HAP-1 (cell line): ENCODE measurements around the gene CTNNAL1.

ENCODE experiments used
- DNase-seq, 2 experiments: peaks; one replicate each; pipeline ENCODE4 v3.0.0-alpha.2; 2016 to 2020; ENCODE audit warnings: low spot score in 2 of 2
- H3K27me3 ChIP-seq: fragments of 250-450 bp; sonication (Bioruptor Pico); 2 replicates; pipeline ENCODE4 v1.5.1; 2020; ENCODE audit warnings: low read depth, mild to moderate bottlenecking, moderate library complexity
- H3K36me3 ChIP-seq: fragments of 250-450 bp; sonication (Bioruptor Pico); replicated peaks from 2 replicates; pipeline ENCODE4 v1.5.1; 2020; ENCODE audit warnings: mild to moderate bottlenecking
- H3K4me1 ChIP-seq: fragments of 250-450 bp; sonication (Bioruptor Pico); 2 replicates; pipeline ENCODE4 v1.5.1; 2020; ENCODE audit warnings: mild to moderate bottlenecking
- H3K4me3 ChIP-seq: fragments of 250-450 bp; sonication (Bioruptor Pico); 2 replicates; pipeline ENCODE4 v1.5.1; 2020; ENCODE audit warnings: mild to moderate bottlenecking, moderate library complexity
- H3K9me3 ChIP-seq: fragments of 250-450 bp; sonication (Bioruptor Pico); 2 replicates; pipeline ENCODE4 v1.5.1; 2020; ENCODE audit warnings: mild to moderate bottlenecking, moderate library complexity
- in situ Hi-C: fragments of 300-500 bp; cut with MboI; formaldehyde crosslinking; loops from 3 replicates; pipeline ENCODE4 v1.14.3; 2020; ENCODE audit warnings: low sequenced_read_pairs, inconsistent platforms, mixed read lengths

Gene CTNNAL1

DNA sequence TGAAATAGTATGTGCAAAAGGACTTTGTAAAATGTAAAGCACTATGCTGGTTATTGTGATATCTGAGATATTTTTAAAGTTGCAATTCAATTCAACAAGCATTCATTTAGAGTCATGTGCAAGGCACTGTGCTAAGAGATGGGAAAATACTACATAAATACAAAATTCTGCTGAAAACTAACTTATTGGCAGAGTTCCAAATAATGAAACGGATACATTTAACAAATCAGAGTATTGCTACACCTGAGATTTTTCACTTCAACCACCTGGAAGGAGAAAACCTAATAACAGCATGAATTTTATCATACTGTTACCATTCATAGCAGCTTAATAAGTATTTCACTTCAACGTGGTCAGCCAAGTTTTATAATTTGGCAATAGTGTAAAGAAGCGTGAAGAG lies 6.1 kb upstream of the CTNNAL1 start:
- in situ Hi-C loops, result no loop called here
- H3K36me3 ChIP-seq, result peaks cover 6% of the 10 kb centered on the region; the same call in 1 of the 2 replicates
- H3K4me3 ChIP-seq, result no peak overlapping the region
- no peaks in the 10 kb centered on the region for H3K27me3 ChIP-seq
- H3K4me1 ChIP-seq, result peaks cover 20% of the 10 kb centered on the region
- no peaks in the 10 kb centered on the region for H3K9me3 ChIP-seq
- DNase-seq, result no peak

DNA sequence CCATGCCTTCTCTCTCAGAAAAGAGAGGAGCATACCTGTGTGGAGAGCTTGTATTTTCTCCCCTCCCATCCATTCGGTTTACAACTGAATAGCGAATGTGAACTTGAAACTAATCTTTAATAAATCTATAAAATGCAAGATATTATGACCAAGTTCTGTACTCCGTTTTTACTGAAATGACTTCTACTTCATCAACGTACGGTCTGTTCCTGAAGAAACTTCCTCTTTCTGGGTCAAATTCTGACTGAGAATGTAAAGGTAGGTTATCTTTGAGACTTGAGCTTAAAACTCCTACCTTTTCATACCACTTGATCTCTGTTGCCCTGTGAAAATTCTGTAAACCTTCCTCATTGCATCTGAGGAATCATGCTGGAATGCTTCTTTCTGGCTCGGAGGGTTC lies 4.2 kb upstream of the CTNNAL1 start:
- Histone ChIP-seq H3K4me1 (peaks cover 9% of the 10 kb centered on the region), H3K4me3 (no peak overlapping the region), H3K27me3 (no peaks in the 10 kb centered on the region), H3K36me3 (peaks cover 3% of the 10 kb centered on the region; the same call in 1 of the 2 replicates), H3K9me3 (no peaks in the 10 kb centered on the region)
- in situ Hi-C loops, result no loop called here
- DNase-seq, result no peak

DNA sequence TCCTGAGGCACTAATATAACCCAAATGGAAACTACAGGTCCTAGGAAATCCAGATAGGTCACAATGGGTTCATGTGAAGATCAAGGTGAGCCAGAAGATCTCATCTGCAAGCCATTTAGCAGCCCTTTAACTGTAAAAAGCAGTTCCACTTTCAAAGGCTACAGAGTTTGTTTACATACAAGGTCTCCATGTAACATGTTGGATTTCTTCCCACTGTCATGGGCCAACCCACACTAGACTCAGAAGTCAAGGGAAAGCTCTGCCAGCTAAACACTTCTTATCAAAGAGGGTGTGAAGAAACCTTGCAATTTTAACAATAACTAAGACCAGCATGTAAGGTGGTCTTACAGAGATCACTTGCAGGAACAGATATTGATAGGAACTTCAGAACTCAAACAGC lies 3.8 kb upstream of the CTNNAL1 start:
- no peak overlapping the region for H3K4me3 ChIP-seq
- H3K4me1 ChIP-seq, result peaks cover 5% of the 10 kb centered on the region
- in situ Hi-C loops, result no loop called here
- H3K27me3 ChIP-seq, result no peaks in the 10 kb centered on the region
- no peak for DNase-seq
- peaks cover 3% of the 10 kb centered on the region; the same call in 1 of the 2 replicates for H3K36me3 ChIP-seq
- H3K9me3 ChIP-seq, result no peaks in the 10 kb centered on the region

DNA sequence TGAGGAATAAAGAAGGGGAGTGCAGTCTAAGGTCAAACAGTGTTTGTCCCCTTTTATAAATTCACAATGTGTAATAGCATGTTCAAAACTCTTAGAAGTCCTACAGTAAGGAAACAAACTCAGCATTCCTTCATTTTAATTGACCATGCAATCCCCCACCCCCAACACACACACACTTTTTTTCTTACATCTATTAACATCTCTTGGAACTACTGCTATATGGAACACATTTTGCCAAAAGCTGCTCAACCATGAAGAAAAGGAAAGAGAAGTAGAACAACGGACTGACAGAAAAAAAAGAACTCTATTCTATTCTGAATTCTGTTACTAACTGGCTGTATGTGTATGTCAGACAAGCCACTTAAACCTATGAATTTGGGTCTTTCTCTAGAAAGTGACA lies 2.8 kb upstream of the CTNNAL1 start:
- Histone ChIP-seq H3K4me1 (peaks cover 15% of the 10 kb centered on the region), H3K4me3 (no peak overlapping the region), H3K27me3 (no peaks in the 10 kb centered on the region), H3K36me3 (peaks cover 3% of the 10 kb centered on the region; the same call in 1 of the 2 replicates), H3K9me3 (no peaks in the 10 kb centered on the region)
- DNase-seq, result no peak
- in situ Hi-C loops, result no loop called here

DNA sequence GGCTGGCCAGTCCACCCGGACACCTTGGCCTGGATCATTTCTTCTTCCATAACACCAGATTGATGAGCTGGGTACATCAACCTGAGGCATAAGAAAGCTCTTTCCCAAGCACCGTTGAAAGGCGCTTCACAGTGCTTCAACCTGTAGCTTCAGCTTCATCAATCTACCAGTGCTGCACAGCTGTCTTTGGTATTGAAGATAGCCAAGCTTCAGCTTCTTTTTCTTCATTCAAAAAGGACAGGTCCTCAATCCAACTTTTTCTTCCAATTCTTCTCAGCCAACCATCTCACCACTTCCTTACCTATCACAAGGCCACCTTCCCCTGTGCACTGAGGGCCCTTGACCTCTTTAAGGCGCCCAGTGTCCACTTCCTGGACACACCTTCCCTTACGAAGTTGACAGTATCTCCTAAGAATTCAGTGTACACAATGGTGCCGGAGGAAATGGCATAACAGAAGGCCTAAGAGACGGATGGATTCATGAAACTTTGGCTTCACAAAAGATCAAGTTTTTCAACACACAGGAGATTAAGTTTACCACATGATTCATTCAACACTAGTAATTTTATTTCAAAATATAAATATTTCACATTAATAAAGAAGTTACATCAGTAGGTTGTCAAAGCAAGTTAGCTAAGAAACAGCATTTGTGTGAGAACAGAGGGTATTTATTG lies 1.4 kb upstream of the CTNNAL1 start:
- in situ Hi-C loops, result no loop called here
- H3K4me3 ChIP-seq, result no peak overlapping the region
- no peaks in the 10 kb centered on the region for H3K9me3 ChIP-seq
- H3K36me3 ChIP-seq, result peaks cover 3% of the 10 kb centered on the region; the same call in 1 of the 2 replicates
- peaks cover 20% of the 10 kb centered on the region for H3K4me1 ChIP-seq
- no peaks in the 10 kb centered on the region for H3K27me3 ChIP-seq
- no peak for DNase-seq

DNA sequence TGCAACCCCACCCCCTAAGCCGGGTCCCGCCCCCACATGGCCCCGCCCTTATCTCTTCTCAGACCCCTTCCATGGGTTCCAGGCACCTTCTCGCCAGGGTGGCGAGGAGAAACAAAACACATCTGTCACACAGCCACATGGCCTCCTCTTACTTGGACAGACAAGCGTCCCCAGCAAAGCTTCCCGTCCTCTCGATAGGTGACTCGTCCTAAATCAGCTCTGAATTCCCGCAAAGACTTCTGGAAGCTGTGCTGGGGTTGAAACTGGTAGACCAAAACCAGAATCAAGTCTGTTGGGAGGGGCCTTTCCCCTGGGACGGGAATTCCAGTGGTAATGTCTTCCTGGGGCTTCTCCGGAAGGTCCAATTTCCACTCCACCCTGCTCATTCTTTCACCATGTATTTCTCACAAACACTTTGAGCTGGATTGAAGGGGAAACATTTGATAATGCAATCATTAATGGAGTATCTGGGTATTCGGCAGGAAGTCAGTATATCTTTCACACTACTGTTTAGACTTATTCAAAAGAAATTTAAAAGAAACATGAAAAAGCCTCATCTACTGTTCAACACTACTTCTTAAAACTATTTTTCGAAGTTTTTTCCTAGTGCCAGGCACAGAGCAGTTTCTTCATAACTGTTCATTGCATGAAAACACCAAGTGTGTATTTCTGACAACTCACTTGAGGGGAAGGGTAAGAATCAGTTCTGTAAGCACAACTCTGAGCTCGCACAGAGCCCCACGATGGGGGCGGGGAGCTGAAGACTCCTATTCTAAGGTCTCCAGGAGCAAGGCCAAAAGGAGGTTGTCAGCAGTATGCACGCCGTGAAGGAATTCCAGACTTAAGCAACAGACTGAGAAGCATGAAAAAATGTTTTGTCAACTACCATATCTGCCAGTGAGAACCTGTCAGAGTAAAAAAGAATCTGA lies 644 bp upstream of the CTNNAL1 start:
- Histone ChIP-seq H3K27me3 (no peaks in the 10 kb centered on the region), H3K4me1 (peaks cover 20% of the 10 kb centered on the region), H3K9me3 (no peaks in the 10 kb centered on the region), H3K4me3 (peak overlapping the region; percentile 21), H3K36me3 (peaks cover 3% of the 10 kb centered on the region; the same call in 1 of the 2 replicates)
- in situ Hi-C loops, result no loop called here
- peak in 1 of 2 experiments; percentile 14 for DNase-seq

DNA sequence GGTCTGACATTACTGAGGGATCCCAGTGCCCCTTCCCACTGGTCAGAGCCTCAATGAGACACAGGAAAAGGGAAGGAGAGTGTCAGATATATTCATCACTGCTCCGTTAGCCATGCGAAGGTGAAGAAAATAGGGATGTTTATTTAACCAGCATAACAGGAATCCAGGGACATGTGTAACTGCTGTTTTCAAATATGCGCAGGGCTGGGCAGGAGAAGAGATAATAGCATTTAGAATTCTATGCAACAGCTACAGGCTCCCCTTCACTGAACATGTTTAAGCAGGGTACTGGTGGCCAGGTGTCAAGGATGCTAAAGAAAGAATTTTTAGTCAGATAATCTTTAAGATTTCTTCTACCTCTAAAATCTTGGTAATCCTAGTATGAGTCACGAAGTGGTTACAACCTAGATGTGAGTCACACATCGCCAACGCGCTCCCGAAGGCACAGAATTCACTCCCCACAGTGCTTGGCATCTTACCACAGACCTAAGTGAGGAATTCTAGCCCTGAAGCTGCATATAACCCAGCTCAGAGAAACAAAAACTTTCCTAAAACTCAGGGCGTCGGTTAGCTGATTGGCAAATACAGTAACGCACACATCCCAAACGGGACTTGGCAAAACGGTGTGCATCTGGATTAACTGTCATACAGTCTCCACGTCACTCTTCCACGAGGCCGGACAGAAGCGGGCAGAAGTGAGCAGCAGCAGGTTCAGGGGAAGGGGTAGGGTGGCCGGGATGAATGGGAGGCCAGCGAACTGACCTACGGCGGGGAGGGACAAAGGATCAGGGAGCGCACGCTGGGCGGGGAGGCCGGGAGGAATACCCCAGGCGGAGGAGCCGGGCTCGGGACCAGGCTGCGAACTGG lies 1.1 kb downstream of the CTNNAL1 start:
- Histone ChIP-seq H3K4me1 (peaks cover 20% of the 10 kb centered on the region), H3K4me3 (peak overlapping the region; percentile 72), H3K9me3 (no peaks in the 10 kb centered on the region), H3K27me3 (no peaks in the 10 kb centered on the region), H3K36me3 (no peaks in the 10 kb centered on the region; the same call in 1 of the 2 replicates)
- in situ Hi-C loops, result no loop called here
- peak; percentile 28 to 58 for DNase-seq

DNA sequence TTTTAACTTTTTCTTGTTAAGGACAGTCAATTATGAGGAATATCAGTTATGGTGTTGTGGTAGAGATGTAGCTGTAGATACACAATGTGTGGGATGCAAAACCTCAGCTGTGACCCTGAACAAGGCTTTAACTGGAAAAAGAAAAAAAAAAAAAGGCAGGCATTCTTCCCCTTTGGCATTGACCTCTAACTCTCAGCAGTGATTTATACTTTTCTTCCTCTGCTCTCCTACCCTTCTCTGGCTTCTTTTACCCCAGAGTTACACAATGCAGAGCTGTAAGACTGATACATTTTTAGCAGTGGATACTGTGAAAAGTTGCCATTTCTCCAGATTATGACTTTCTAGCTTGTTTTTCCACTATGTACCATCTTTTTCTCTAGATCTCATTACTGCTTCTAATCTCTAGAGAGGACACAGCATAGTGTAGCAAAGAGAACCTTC lies 2.0 kb downstream of the CTNNAL1 start:
- H3K4me3 ChIP-seq, result peak overlapping the region; percentile 72
- in situ Hi-C loops, result no loop called here
- H3K27me3 ChIP-seq, result no peaks in the 10 kb centered on the region
- no peaks in the 10 kb centered on the region; the same call in none of the 2 replicates for H3K36me3 ChIP-seq
- no peak for DNase-seq
- H3K4me1 ChIP-seq, result peaks cover 22% of the 10 kb centered on the region
- no peaks in the 10 kb centered on the region for H3K9me3 ChIP-seq

DNA sequence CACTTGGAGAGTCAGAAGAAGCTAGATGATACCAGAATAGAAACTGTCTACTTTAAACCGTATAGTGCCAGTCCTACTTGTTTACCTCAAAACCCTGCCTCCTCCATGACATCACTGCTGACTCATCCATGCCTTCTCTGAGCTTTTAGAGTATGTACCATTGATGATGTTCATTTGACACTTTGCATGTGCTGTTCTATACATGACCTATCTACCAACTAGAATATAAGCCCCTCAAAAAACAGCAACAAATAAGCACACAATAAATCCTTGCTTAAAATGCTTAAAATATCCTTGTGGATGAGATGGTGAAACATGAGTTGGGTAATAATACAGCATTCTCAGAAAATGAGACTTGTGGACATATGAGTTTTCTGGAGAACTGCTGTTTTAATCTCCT lies 2.6 kb downstream of the CTNNAL1 start:
- Histone ChIP-seq H3K36me3 (no peaks in the 10 kb centered on the region; the same call in none of the 2 replicates), H3K4me3 (no peak overlapping the region), H3K4me1 (peaks cover 23% of the 10 kb centered on the region), H3K9me3 (no peaks in the 10 kb centered on the region), H3K27me3 (no peaks in the 10 kb centered on the region)
- DNase-seq, result no peak
- in situ Hi-C loops, result no loop called here

DNA sequence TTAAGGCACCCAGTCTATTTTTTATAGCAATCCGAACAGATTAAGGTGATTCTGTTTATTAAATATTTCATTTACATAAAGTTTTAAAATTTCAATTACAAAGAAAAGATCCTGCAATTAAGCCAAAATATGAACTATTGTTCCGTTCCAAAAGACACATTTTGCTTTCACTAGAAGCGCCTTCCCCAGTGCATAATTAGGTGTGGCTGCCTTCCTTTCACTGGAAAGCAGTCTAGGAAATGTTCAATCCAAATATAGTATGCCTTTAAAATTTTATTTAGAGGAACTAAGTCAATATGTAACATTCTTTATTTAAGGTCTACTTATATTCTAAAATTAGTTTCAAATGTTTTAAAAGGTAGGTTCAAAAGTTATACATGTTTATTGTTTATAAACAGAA lies 7.6 kb downstream of the CTNNAL1 start:
- H3K9me3 ChIP-seq, result peaks cover 9% of the 10 kb centered on the region; the same call in 1 of the 2 replicates

DNA sequence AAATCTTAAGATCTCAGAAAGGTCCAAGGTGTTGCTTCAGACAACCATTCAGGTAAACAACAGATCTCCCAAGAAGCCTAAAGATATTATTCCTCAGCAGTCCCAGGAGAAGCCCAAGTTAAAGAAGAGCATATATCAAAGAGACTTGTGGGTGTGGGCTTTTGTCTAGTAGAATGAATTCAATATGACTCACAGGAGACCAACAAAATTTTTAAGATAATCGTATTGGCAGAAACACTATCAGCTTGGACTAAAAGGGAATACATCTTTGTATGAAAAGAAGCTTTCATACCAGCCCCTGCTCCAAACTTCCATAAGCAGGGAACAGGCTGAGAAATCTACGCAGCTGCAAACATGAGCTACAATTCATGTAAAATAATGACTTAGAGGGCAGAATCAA lies 10.2 kb downstream of the CTNNAL1 start:
- Histone ChIP-seq H3K9me3 (peaks cover 9% of the 10 kb centered on the region; the same call in 1 of the 2 replicates), H3K27me3 (no peaks in the 10 kb centered on the region), H3K4me1 (peaks cover 3% of the 10 kb centered on the region), H3K36me3 (no peaks in the 10 kb centered on the region; the same call in 1 of the 2 replicates), H3K4me3 (no peak overlapping the region)
- DNase-seq, result no peak
- in situ Hi-C loops, result no loop called here

More for the DNA sequence above, 7.6 kb downstream of the CTNNAL1 start:
- Histone ChIP-seq H3K27me3 (no peaks in the 10 kb centered on the region), H3K4me1 (peaks cover 4% of the 10 kb centered on the region), H3K4me3 (no peak overlapping the region), H3K36me3 (no peaks in the 10 kb centered on the region; the same call in 1 of the 2 replicates)
- DNase-seq, result no peak
- in situ Hi-C loops, result no loop called here

DNA sequence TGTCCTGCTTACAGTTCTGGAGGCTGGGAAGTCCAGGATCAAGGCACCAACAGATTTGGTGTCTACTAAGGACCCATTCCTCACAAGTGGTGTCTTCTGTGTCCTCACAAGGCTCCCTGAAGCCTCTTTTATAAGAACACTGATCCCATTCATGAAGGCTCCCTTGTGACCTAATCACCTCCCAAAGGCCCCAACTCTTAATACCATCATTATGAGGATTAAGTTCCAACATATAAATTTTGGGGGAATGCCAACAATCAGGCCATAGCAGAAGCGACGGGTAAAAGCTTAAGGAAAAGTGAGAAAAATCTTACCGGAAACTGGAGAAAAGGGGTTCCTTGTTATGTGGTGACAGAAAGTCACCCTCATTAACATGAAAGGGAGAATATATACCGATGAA lies 11.2 kb downstream of the CTNNAL1 start:
- peaks cover 9% of the 10 kb centered on the region; the same call in 1 of the 2 replicates for H3K9me3 ChIP-seq
- no peak for DNase-seq
- no peaks in the 10 kb centered on the region for H3K27me3 ChIP-seq
- peaks cover 4% of the 10 kb centered on the region for H3K4me1 ChIP-seq
- H3K36me3 ChIP-seq, result no peaks in the 10 kb centered on the region; the same call in 1 of the 2 replicates
- in situ Hi-C loops, result no loop called here
- no peak overlapping the region for H3K4me3 ChIP-seq

DNA sequence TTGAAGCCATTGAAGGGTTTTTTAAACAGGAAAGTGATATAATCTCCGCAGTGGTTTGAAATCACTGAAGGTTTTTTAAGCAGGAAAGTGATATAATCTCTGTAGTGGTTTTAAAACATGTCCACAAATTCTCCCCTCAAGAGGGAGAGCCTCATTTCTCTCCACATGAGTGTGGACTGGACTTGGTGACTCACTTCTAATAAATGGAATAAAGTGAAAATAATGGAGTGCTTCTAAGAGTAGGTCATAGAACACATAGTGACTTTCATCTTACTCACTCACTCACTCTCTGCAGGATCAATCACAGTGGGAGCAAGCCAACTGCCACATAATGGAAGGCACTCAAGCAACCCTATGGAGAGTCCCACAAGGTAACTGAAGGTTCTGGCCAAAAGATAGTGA lies 12.0 kb downstream of the CTNNAL1 start:
- DNase-seq, result no peak
- H3K36me3 ChIP-seq, result no peaks in the 10 kb centered on the region; the same call in 1 of the 2 replicates

More for the DNA sequence above, 12.0 kb downstream of the CTNNAL1 start:
- H3K9me3 ChIP-seq, result peaks cover 9% of the 10 kb centered on the region; the same call in 1 of the 2 replicates
- H3K4me1 ChIP-seq, result peaks cover 10% of the 10 kb centered on the region
- no peaks in the 10 kb centered on the region for H3K27me3 ChIP-seq
- no peak overlapping the region for H3K4me3 ChIP-seq
- in situ Hi-C loops, result no loop called here
